Measurements from ENCODE around the gene CCDC92.

CCDC92 gene

DNA sequence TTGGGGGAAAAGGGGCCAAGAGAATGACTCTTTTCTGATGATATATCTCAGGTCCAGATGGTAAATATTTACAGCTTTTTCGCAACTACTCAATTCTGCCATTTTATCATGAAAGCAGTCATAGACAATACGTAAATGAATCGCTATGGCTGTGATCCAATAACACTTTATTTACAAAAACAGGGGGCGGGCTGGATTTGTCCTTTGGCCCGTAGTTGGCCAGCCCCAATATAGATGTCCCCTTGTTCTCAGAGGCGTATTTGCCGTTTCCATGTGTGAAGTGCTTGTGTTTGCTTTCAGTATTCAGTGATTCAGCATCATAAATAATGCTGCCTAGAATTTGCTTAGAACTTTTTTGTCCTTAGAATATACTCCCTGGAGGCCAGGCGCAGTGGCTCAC is 77.2 kb downstream of the CCDC92 start:
- no peak for TF ChIP-seq GATA3 (IDR thresholded peaks at IDR 0.05; ENCODE audit: low read depth, low read length)
- TF ChIP-seq GATA2 (IDR thresholded peaks at IDR 0.05; ENCODE audit: low read depth, low read length) = no peak

GRCh38 chr12:123894823-123895345 is 77.7 kb downstream of the CCDC92 start:
- TF ChIP-seq GATA2 (IDR thresholded peaks at IDR 0.05; ENCODE audit: low read depth, low read length) = no peak
- no peak for TF ChIP-seq GATA3 (IDR thresholded peaks at IDR 0.05; ENCODE audit: low read depth, low read length)

DNA sequence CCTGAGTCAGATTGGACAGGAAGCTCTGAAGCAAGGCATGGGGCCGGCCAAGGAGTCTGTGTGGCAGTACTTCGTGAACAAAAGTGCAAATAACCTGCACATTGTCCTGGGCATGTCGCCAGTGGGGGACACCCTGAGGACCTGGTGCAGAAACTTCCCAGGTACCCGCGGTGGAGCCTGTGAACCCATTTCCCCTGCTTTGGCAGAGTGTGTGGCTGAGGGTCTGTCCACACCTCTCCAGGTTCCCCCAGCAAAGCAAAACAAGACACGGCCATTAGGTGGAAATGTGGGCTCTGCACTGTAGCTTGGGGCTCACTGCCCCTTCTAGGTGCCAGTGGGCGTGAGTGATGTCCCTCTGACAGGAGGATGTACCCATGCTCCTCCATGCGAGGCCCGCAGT is 79.4 kb downstream of the CCDC92 start:
- TF ChIP-seq GATA3 (IDR thresholded peaks at IDR 0.05; ENCODE audit: low read depth, low read length) (no peak), GATA2 (IDR thresholded peaks at IDR 0.05; ENCODE audit: low read depth, low read length) (no peak)

- no peak for TF ChIP-seq GATA2 (IDR thresholded peaks at IDR 0.05; ENCODE audit: low read depth, low read length)
- no peak for TF ChIP-seq GATA3 (IDR thresholded peaks at IDR 0.05; ENCODE audit: low read depth, low read length)
These were observed 79.8 kb downstream of the CCDC92 start for GRCh38 chr12:123892853-123893252.

DNA sequence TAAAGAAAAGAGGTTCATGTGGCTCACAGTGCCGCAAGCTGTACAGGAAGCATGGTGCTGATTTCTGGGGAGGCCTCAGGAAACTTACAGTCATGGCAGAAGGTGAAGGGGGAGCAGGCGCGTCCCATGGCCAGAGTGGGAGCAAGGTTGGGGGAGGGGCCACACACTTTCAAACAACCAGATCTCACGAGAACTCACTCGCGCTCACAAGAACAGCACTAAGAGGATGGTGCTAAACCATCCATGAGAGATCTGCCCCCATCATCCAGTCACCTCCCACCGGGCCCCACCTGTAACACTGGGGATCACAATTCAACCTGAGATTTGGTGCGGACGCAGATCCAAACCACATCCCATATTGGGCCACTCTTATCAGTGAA is 80.5 kb downstream of the CCDC92 start:
- no peak for TF ChIP-seq GATA3 (IDR thresholded peaks at IDR 0.05; ENCODE audit: low read depth, low read length)
- TF ChIP-seq GATA2 (IDR thresholded peaks at IDR 0.05; ENCODE audit: low read depth, low read length) = no peak

- TF ChIP-seq GATA3 (IDR thresholded peaks at IDR 0.05; ENCODE audit: low read depth, low read length) = no peak
- no peak for TF ChIP-seq GATA2 (IDR thresholded peaks at IDR 0.05; ENCODE audit: low read depth, low read length)
These were observed 81.0 kb downstream of the CCDC92 start for GRCh38 chr12:123891516-123892179.

DNA sequence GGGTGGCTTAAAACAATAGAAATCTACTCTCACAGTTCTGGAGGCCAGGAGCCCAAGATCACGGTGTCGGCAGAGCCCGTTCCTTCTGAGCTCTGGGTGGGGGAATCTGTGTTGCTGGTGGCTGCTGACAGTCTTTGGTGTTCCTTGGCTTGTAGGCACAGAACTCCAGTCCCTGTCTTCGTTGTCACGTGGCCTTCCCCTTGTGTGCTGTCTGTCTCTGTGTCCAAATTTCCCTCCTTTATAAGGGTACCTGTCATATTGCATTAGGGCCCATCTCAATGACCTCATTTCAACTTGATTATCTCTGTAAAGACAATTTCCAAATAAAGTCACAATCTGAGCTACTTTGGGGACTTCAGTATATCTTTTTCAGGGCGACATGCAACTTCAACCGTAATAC is 81.6 kb downstream of the CCDC92 start:
- TF ChIP-seq GATA2 (IDR thresholded peaks at IDR 0.05; ENCODE audit: low read depth, low read length) = no peak
- TF ChIP-seq GATA3 (IDR thresholded peaks at IDR 0.05; ENCODE audit: low read depth, low read length) = no peak

GRCh38 chr12:123890536-123890902 is 82.1 kb downstream of the CCDC92 start:
- TF ChIP-seq GATA2 (IDR thresholded peaks at IDR 0.05; ENCODE audit: low read depth, low read length) (no peak), GATA3 (IDR thresholded peaks at IDR 0.05; ENCODE audit: low read depth, low read length) (no peak)

GRCh38 chr12:123889848-123890535 is 82.6 kb downstream of the CCDC92 start:
- TF ChIP-seq GATA2 (IDR thresholded peaks at IDR 0.05; ENCODE audit: low read depth, low read length) = no peak
- TF ChIP-seq GATA3 (IDR thresholded peaks at IDR 0.05; ENCODE audit: low read depth, low read length) = no peak

- TF ChIP-seq GATA2 (IDR thresholded peaks at IDR 0.05; ENCODE audit: low read depth, low read length) (no peak), GATA3 (IDR thresholded peaks at IDR 0.05; ENCODE audit: low read depth, low read length) (no peak)
These were observed 83.6 kb downstream of the CCDC92 start for GRCh38 chr12:123888989-123889388.

DNA sequence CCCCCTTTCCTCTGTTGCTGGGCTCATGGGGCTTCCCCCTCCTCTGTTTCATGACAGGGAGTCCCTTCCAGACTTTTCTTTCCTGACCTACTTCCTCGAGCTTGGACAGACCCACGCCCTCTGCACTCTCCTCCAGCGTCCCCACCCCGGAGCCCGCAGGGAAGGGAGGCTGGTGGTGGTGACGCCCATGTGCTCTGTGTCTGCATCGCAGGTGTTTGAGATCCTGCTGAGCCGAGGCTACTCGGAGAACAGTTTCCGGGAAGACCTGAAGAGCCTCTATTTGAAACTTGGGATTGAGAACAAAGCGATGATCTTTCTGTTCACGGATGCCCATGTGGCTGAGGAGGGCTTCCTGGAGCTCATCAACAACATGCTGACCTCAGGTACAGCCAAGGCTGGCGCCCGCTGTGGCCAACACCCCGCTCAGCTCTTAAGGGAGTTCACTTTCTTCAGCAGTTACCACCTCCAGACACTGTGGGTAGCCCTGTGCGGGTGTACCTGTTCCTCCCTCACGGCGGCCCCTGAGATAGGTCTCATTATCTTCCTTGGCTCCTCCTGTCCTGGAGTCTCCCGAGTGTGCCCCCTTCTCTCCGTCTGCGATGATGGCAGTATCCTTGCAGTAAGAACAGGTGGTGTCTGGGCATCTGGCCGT is 85.6 kb downstream of the CCDC92 start:
- no peak for TF ChIP-seq GATA3 (IDR thresholded peaks at IDR 0.05; ENCODE audit: low read depth, low read length)

GRCh38 chr12:123886258-123886657 is 86.4 kb downstream of the CCDC92 start:
- TF ChIP-seq GATA2 (IDR thresholded peaks at IDR 0.05; ENCODE audit: low read depth, low read length) (no peak), GATA3 (IDR thresholded peaks at IDR 0.05; ENCODE audit: low read depth, low read length) (no peak)

Data from SH-SY5Y (cell line).